ENCODE data around the gene MAMDC2.
"Not testable (repeated sequence)": the region's sequence is repeated elsewhere in the genome, so short reads cannot be mapped to it uniquely, and the experiment has no call there.

MAMDC2 gene

DNA sequence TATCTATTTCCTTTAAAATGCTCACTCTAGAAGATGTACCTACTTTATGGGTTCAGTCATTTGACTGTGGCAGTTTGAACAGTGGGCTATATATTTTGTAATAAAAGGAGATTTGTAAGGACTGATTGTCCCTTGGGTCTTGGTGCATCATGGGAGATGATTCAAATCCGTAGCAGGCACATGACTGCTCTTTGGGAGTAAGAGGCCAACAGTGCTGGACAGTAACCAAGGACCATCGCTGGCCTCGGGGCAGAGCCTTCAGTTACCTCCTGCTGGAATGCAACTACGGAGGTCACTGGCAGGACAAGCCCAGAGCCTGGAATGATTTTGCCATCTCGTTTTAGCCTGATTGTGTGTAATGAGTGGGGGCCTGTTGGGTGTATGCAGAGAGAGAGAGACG lies 7.0 kb upstream of the MAMDC2 start:
- TF ChIP-seq, protein P1, sequence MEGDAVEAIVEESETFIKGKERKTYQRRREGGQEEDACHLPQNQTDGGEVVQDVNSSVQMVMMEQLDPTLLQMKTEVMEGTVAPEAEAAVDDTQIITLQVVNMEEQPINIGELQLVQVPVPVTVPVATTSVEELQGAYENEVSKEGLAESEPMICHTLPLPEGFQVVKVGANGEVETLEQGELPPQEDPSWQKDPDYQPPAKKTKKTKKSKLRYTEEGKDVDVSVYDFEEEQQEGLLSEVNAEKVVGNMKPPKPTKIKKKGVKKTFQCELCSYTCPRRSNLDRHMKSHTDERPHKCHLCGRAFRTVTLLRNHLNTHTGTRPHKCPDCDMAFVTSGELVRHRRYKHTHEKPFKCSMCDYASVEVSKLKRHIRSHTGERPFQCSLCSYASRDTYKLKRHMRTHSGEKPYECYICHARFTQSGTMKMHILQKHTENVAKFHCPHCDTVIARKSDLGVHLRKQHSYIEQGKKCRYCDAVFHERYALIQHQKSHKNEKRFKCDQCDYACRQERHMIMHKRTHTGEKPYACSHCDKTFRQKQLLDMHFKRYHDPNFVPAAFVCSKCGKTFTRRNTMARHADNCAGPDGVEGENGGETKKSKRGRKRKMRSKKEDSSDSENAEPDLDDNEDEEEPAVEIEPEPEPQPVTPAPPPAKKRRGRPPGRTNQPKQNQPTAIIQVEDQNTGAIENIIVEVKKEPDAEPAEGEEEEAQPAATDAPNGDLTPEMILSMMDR (conservative IDR thresholded peaks at IDR 0.05), result no peak
- no peak overlapping the region for H3K27ac ChIP-seq

DNA sequence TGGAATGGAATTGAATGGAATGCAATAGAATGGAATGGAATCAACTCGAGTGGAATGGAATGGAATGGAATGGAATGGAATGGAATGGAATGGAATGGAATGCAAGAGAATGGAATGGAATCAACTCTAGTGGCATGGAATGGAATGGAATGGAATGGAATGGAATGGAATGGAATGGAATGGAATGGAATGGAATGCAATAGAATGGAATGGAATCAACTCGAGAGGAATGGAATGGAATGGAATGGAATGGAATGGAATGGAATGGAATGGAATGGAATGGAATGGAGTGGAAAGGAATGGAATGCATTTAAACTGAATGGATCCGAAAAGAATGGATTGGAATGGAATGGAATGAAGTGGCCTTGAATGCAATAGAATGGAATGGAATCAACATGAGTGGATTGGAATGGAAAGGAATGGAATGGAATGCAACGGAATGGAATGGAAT lies 5.5 kb upstream of the MAMDC2 start:
- H3K27ac ChIP-seq, result not testable (repeated sequence)

DNA sequence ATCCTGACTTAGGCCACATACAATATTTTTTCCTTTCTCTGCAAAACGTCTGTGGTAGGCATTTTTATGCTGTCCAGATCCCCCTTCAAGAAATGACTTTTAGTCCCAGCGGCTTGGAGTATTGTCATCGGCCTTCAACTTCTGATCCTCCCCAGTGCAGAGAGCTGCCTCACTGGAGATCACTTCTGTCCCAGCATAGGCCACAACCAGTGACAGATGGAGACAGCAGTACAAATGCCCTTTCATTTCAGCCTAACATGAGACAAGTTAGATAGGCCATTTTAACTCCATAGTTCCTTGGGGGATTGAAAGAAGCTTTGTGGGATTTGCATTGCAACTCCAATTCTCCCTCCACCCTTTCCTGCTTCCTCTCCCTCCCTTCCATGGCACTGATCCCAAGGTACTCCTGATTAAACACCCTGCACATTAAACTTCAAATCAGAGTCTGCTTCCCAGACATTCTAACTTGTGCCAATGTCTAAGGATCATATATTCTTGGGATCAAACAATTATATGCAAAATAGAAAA lies 3.2 kb upstream of the MAMDC2 start:
- TF ChIP-seq, protein P1 (conservative IDR thresholded peaks at IDR 0.05), result no peak
- H3K27ac ChIP-seq, result no peak overlapping the region

DNA sequence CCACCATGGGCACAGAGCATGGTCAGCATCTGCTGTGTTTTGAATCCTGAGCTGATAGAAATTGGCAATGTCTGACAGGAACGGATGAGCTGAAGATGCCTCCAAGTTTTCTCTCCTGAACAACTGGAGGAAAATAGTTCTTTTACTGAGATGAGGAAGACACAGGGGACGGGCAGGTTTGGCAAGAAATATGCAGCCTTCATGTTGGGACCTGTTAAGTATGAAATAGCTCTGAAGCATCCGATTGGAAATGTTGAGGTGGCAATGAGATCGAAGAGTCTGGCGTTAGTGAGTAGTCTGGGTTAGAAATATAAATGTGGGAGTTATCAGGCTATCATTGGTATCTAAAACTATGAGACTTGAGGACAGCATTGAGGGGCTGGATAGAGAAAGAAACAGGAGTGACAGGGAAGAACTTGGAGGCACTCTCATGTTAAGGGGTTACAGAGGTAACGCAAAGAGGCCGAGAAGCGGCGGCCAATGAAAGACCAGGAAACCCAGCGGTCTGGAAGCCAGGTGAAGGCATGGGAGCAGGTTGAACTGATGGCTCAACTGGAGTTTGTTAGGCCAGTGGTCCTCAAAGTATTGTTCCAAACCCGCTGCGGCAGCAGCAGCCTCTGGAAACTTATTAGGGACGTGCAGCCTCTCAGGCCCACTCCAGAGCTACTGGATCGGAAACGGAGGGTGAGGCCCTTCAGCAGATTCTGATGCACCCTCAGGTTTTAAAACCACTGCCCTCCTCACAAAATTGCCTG lies 1.0 kb upstream of the MAMDC2 start:
- H3K27ac ChIP-seq, result no peak overlapping the region
- TF ChIP-seq, protein P1 (conservative IDR thresholded peaks at IDR 0.05), result no peak

DNA sequence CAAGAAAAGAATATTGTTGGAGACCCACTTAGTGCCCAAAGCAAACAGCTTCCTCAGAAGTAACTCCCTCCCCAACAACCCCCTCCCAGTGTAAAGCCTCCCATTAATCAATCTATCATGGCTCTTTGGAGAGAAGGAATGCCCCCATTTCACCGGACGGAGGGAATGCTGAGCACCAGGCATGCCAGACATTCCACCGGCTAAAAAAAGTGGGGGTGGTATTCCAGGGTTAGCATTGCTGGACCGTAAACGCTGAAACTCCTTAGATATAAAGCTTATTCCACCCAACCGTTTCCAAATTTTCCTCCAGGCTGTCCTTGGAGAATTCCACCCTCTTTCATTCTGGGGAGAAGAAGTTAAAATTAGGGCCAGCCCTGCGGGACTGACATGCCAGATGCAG lies 363 bp upstream of the MAMDC2 start:
- TF ChIP-seq, protein P1 (conservative IDR thresholded peaks at IDR 0.05), result no peak
- no peak overlapping the region for H3K27ac ChIP-seq

DNA sequence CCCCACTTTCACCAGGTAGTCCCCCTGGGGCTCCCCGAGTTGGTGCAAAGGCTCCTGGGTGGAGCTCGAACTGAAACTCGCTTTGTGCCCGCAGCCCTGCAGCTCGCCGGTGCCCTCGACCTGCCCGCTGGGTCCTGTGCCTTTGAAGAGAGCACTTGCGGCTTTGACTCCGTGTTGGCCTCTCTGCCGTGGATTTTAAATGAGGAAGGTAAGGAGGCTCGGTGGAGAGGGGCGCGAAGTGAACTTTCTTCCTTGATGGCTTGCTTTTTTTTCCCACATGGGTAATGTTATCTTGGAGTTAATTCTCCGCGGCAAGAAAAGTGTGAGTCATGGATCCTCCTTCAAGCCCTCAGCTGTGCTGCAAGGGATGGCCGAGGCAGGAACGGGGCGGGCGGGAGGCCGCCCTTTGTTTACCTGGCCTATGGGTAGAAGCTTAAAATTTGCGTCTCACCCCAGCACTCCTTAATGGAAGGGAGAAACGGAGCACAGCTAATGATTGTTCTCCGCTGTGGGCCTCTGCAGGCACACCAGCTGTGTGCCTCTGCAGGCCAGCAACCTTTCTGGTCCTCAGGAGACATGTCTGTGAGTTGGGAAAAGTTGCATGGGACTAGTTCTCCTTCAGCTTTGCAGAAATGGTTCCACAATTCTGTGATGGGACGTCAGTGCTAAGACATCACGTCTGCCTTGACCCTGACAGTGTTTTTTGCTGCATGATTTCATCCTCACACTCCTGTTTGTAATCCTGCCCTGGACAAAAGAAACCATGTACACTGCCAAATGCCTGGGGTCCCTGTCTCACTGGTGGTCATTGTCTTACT lies 1.1 kb downstream of the MAMDC2 start:
- no peak overlapping the region for H3K27ac ChIP-seq
- TF ChIP-seq, protein P1 (conservative IDR thresholded peaks at IDR 0.05), result no peak

DNA sequence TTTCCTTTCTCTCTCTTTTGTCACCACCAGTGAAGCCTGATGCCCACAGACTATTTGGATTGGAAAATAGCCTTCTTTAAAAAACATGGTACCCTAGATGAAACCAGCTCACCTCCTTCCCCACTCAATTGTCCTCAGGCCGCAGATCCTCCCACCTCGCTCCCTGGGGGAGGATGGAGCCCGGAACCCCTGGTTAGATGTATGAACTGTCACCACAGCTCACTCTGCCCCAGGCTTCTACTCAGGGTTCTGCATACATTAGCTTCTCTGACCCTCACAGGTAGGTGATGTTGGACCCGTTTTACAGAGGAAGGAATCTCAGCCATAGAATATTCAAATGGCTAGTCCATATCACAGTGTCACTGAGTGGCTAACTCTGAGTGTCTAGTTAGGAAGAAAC lies 1.8 kb downstream of the MAMDC2 start:
- no peak overlapping the region for H3K27ac ChIP-seq
- TF ChIP-seq, protein P1 (conservative IDR thresholded peaks at IDR 0.05), result no peak

Data from VCaP (cell line).